ENCODE results near the gene NLGN1. TPM values are rescaled to one million over a fixed set of nuclear protein-coding genes. Genes with fewer than 3 reads are reported as not detected.

Gene NLGN1
- polyA plus RNA-seq, 1 donor from 2014 or later = 2.7 TPM

GRCh38 chr3:174331095-174331800 is 933.7 kb downstream of the NLGN1 start:
- H4K20me1 ChIP-seq (ENCODE audit: insufficient read depth) = no peaks in the 10 kb centered on the region
- no peaks in the 10 kb centered on the region for H3F3A ChIP-seq (ENCODE audit: insufficient read depth, low read length, poor library complexity, severe bottlenecking)
- no peak overlapping the region for H3K9ac ChIP-seq (ENCODE audit: low read length)
- H3K27ac ChIP-seq (ENCODE audit: low read length) = no peak overlapping the region
- H2AFZ ChIP-seq (ENCODE audit: low read depth, low read length) = no peak overlapping the region
- TF ChIP-seq RAD21 (conservative IDR thresholded peaks at IDR 0.05) (no peak), CTCF (IDR thresholded peaks at IDR 0.05; ENCODE audit: poor library complexity, severe bottlenecking) (no peak), TAF1 (IDR thresholded peaks at IDR 0.05; ENCODE audit: low read depth) (no peak), MXI1 (conservative IDR thresholded peaks at IDR 0.05; ENCODE audit: poor library complexity, severe bottlenecking) (no peak)
- no peak overlapping the region for H3K4me3 ChIP-seq (ENCODE audit: low read length)
- H3K27me3 ChIP-seq (ENCODE audit: insufficient read depth, low read depth, low read length) = no peaks in the 10 kb centered on the region
- no peak overlapping the region for H3K4me2 ChIP-seq (ENCODE audit: low read length)
- no peaks in the 10 kb centered on the region for H3K36me3 ChIP-seq (ENCODE audit: insufficient read depth, low read length)
- H3K9me2 ChIP-seq (ENCODE audit: insufficient read depth, low read length) = no peaks in the 10 kb centered on the region
- H3K9me3 ChIP-seq (ENCODE audit: low read length) = no peaks in the 10 kb centered on the region
- H3K79me2 ChIP-seq (replicated peaks; ENCODE audit: insufficient read depth, low read length) = no peaks in the 10 kb centered on the region

- no peaks in the 10 kb centered on the region for H4K20me1 ChIP-seq (ENCODE audit: insufficient read depth)
- no peaks in the 10 kb centered on the region for H3F3A ChIP-seq (ENCODE audit: insufficient read depth, low read length, poor library complexity, severe bottlenecking)
- no peaks in the 10 kb centered on the region for H3K9me3 ChIP-seq (ENCODE audit: low read length)
- H3K27ac ChIP-seq (ENCODE audit: low read length) = no peak overlapping the region
- H2AFZ ChIP-seq (ENCODE audit: low read depth, low read length) = no peak overlapping the region
- no peak overlapping the region for H3K4me2 ChIP-seq (ENCODE audit: low read length)
- no peaks in the 10 kb centered on the region for H3K27me3 ChIP-seq (ENCODE audit: insufficient read depth, low read depth, low read length)
- H3K36me3 ChIP-seq (ENCODE audit: insufficient read depth, low read length) = no peaks in the 10 kb centered on the region
- H3K9me2 ChIP-seq (ENCODE audit: insufficient read depth, low read length) = no peaks in the 10 kb centered on the region
- TF ChIP-seq EP300 (conservative IDR thresholded peaks at IDR 0.05; ENCODE audit: poor library complexity, severe bottlenecking) = no peak
- TF ChIP-seq CTCF (IDR thresholded peaks at IDR 0.05; ENCODE audit: poor library complexity, severe bottlenecking) = no peak
- no peak for TF ChIP-seq REST (IDR thresholded peaks at IDR 0.05; ENCODE audit: borderline replicate concordance)
- no peak for TF ChIP-seq MXI1 (conservative IDR thresholded peaks at IDR 0.05; ENCODE audit: poor library complexity, severe bottlenecking)
- TF ChIP-seq POLR2AphosphoS5 (IDR thresholded peaks at IDR 0.05) = no peak
- no peak for TF ChIP-seq RAD21 (conservative IDR thresholded peaks at IDR 0.05)
- no peak for TF ChIP-seq SMC3 (conservative IDR thresholded peaks at IDR 0.05; ENCODE audit: poor library complexity)
- TF ChIP-seq TAF1 (IDR thresholded peaks at IDR 0.05; ENCODE audit: low read depth) = no peak
- TF ChIP-seq EZH2 (IDR thresholded peaks at IDR 0.05; ENCODE audit: borderline replicate concordance, insufficient read depth, low read length, poor library complexity, severe bottlenecking) = no peak
- no peak overlapping the region for H3K9ac ChIP-seq (ENCODE audit: low read length)
- no peaks in the 10 kb centered on the region for H3K79me2 ChIP-seq (replicated peaks; ENCODE audit: insufficient read depth, low read length)
- no peak overlapping the region for H3K4me3 ChIP-seq (ENCODE audit: low read length)
These were observed 934.8 kb downstream of the NLGN1 start for GRCh38 chr3:174332391-174332790.

All from neural cell (in vitro differentiated cells).